ENCODE measurements around the gene MAEL.

GRCh38 chr1:166975361-166976129, 13.5 kb upstream of the MAEL start, which contains the start of gene ILDR2:
- TF ChIP-seq POLR2A (IDR thresholded peaks at IDR 0.05): no peak
- TF ChIP-seq CTCF (IDR thresholded peaks at IDR 0.05): no peak
